Endothelial cell (in vitro differentiated cells): ENCODE results near the gene NSG2. TPM values are rescaled to one million over a fixed set of nuclear protein-coding genes. Genes with fewer than 3 reads are reported as not detected.

Experiments
- DNase-seq: peaks from one replicate; pipeline ENCODE4 v3.0.0; 2021; ENCODE audit warnings: low spot score
- H3K27ac Mint-ChIP-seq: one replicate; pipeline ENCODE4 v1.8.0; 2021; ENCODE audit warnings: mixed read lengths, inconsistent platforms; ENCODE audit not compliant: unreplicated experiment
- H3K27me3 Mint-ChIP-seq: one replicate; pipeline ENCODE4 v1.8.0; 2021; ENCODE audit warnings: mild to moderate bottlenecking, moderate library complexity, mixed read lengths, inconsistent platforms; ENCODE audit not compliant: unreplicated experiment
- H3K36me3 Mint-ChIP-seq: one replicate; pipeline ENCODE4 v1.8.0; 2021; ENCODE audit warnings: mild to moderate bottlenecking, low read depth, mixed read lengths, inconsistent platforms; ENCODE audit not compliant: unreplicated experiment
- H3K4me1 Mint-ChIP-seq: one replicate; pipeline ENCODE4 v1.8.0; 2021; ENCODE audit warnings: mild to moderate bottlenecking, mixed read lengths, inconsistent platforms; ENCODE audit not compliant: unreplicated experiment
- H3K4me3 Mint-ChIP-seq: one replicate; pipeline ENCODE4 v1.8.0; 2021; ENCODE audit warnings: mild to moderate bottlenecking, mixed read lengths, inconsistent platforms; ENCODE audit not compliant: unreplicated experiment
- H3K9me3 Mint-ChIP-seq: one replicate; pipeline ENCODE4 v1.8.0; 2021; ENCODE audit warnings: mixed read lengths, inconsistent platforms; ENCODE audit not compliant: unreplicated experiment
- long read RNA-seq: library from polyadenylated mRNA; unstranded; transcript quantifications from one replicate; pipeline ENCODE4 v2.0.0, GENCODE V29; 2020; ENCODE audit not compliant: unreplicated experiment
- total RNA-seq: library from RNA; stranded (reverse); fragmentation: NEBNext Ultra II Directional; extraction: Animal tissue kit (Norgen Biotek cat#: 25700); gene quantifications from one replicate; pipeline ENCODE4 v1.2.1, GENCODE V29; 2021; ENCODE audit not compliant: unreplicated experiment
- TF ChIP-seq, protein P1 (sequence below): fragments of 200-600 bp; sonication (generic); IDR thresholded peaks from one replicate; pipeline ENCODE4 v1.5.0; 2021; ENCODE audit warnings: antibody characterized with exemption; ENCODE audit not compliant: unreplicated experiment

The NSG2 gene
- total RNA-seq: not detected
- long read RNA-seq: 0 reads

DNA sequence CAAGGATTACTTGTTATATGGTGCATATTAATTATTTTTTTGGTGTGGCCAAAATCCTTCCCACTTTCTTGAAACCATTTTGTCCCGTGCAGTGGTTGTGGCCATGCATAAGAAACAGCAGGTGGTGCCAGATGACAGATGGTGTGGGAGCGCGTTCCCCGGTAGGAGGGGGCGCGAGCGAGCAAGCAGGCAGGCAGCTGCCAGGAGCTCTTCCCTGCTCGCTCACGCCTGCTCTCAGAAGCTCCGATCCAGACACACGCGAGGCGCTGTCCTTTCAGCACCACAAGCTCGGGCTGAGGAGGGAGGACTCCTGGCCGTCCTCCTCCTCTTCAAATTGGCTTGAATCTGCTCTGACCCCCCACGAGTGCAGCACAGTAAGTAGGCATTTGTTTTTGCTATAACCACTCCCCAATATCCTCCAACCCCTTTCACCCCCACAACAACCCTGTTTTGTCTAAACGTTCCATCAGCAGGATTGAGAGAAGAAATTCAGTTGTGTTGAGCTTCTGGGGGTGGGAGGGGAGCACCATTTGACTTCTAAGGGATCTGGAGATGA is at the start of gene NSG2:
Gene NSG2, plus strand, starts transcription at position 237 of the 556 bp plus-strand sequence. CDS start 1,050 bp downstream, outside the sequence.
- Mint-ChIP-seq H3K27ac (no peak within 1 kb of the TSS), H3K4me1 (no peaks in the 10 kb centered on the region), H3K36me3 (no peaks in the 10 kb centered on the region), H3K9me3 (no peaks in the 10 kb centered on the region), H3K27me3 (peaks cover 1% of the 10 kb centered on the region), H3K4me3 (no peak within 1 kb of the TSS)
- DNase-seq: peak; percentile 93
- TF ChIP-seq, protein P1, sequence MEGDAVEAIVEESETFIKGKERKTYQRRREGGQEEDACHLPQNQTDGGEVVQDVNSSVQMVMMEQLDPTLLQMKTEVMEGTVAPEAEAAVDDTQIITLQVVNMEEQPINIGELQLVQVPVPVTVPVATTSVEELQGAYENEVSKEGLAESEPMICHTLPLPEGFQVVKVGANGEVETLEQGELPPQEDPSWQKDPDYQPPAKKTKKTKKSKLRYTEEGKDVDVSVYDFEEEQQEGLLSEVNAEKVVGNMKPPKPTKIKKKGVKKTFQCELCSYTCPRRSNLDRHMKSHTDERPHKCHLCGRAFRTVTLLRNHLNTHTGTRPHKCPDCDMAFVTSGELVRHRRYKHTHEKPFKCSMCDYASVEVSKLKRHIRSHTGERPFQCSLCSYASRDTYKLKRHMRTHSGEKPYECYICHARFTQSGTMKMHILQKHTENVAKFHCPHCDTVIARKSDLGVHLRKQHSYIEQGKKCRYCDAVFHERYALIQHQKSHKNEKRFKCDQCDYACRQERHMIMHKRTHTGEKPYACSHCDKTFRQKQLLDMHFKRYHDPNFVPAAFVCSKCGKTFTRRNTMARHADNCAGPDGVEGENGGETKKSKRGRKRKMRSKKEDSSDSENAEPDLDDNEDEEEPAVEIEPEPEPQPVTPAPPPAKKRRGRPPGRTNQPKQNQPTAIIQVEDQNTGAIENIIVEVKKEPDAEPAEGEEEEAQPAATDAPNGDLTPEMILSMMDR: peak; percentile 65

DNA sequence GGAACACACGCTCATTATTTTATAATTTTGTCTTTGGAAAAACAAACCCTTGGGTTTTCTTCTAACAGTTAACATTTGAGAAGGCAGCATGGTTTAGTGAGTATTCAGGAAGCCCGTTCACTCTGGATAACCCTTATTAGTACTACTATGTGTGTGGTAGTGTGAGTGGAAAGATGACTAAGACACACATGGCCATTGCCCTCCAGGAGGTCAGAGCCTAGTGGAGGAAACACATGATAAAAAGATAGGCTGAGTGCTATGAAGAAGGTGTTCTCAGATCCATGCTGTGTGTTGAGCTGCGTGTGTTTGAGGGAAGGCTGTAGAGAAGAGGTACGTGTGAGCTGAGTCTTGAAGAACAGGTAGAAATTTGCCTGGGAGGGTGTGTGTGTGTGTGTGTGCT is 48.2 kb upstream of the NSG2 start:
- H3K4me3 Mint-ChIP-seq: no peak overlapping the region
- H3K27me3 Mint-ChIP-seq: no peaks in the 10 kb centered on the region
- H3K4me1 Mint-ChIP-seq: no peaks in the 10 kb centered on the region
- no peak for DNase-seq
- H3K36me3 Mint-ChIP-seq: no peaks in the 10 kb centered on the region
- no peaks in the 10 kb centered on the region for H3K9me3 Mint-ChIP-seq
- TF ChIP-seq, protein P1: no peak
- no peak overlapping the region for H3K27ac Mint-ChIP-seq

DNA sequence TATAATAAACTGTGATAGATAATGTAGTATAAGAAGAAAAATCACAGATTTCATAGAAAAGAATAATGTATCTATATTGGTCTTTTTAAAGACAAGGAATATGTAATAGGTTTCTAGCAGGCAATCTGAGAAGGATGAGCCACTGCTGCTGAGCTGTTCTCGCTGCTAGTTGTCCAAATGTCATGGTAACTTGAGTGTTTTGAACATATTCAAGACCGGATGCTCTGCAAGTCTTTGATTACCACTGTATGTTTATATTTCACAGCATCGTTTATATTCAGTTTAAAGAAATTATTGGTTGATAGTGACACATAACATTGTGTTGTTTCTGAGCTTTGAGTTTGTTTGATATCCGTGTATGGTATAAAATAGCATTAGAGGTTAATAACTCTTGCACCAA is 47.0 kb upstream of the NSG2 start:
- no peaks in the 10 kb centered on the region for H3K9me3 Mint-ChIP-seq
- TF ChIP-seq, protein P1: no peak

DNA sequence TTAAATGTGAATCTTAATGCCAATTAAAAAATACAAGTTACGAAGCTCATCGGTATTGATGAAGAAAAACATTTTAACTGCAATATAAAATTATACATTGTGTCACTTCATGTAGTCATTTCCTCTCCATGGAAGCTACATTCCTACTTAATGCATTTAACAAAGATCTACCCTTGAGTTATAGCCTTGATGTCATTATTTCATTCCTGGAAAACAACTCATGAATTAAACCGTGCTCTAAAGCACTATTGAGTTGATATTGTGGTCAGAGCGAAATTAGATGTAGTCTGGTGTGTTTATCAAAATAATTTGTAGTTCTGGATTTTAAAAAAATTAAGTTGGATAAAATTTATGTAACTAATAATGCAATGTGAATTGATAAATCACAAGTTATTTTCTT is 45.4 kb upstream of the NSG2 start:
- TF ChIP-seq, protein P1: no peak
- H3K4me3 Mint-ChIP-seq: no peak overlapping the region
- no peaks in the 10 kb centered on the region for H3K4me1 Mint-ChIP-seq
- H3K27ac Mint-ChIP-seq: no peak overlapping the region
- no peak for DNase-seq
- no peaks in the 10 kb centered on the region for H3K27me3 Mint-ChIP-seq
- H3K9me3 Mint-ChIP-seq: no peaks in the 10 kb centered on the region
- H3K36me3 Mint-ChIP-seq: no peaks in the 10 kb centered on the region

More for the DNA sequence above, 47.0 kb upstream of the NSG2 start:
- Mint-ChIP-seq H3K36me3 (no peaks in the 10 kb centered on the region), H3K4me1 (no peaks in the 10 kb centered on the region), H3K27me3 (no peaks in the 10 kb centered on the region), H3K27ac (no peak overlapping the region), H3K4me3 (no peak overlapping the region)
- DNase-seq: no peak

DNA sequence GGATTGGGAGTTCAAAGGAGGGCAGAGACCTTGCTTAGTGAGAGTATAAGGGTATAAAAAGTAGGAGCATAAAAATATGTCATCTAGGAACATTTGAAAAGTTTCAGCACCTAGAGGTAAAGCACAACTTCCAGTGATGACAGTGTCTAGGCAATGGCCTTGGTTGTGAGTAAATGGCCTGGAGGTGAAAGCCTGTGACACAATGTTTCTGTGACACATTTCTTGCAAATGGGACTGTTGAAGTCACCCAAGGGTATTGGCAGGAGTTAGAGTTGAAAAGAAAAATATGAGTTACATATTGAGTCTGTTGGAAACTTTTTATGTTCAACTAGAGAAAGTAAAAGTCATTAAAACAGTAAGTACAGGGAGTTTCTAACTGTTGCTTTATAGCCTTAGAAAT is 41.7 kb upstream of the NSG2 start:
- Mint-ChIP-seq H3K9me3 (no peaks in the 10 kb centered on the region), H3K27me3 (no peaks in the 10 kb centered on the region), H3K4me1 (no peaks in the 10 kb centered on the region), H3K4me3 (no peak overlapping the region), H3K36me3 (no peaks in the 10 kb centered on the region), H3K27ac (no peak overlapping the region)
- DNase-seq: no peak
- TF ChIP-seq, protein P1: no peak
